Esophagus muscularis mucosa (tissue), 4 donors: Measurements from ENCODE around the gene ART4.

Experiments used
- CTCF ChIP-seq, 3 experiments: fragments of 200-600 bp in 2 of 3; fragments of 450-650 bp in 1 of 3; sonication (generic) in 2 of 3; IDR thresholded peaks; one replicate each; pipeline ENCODE4 v1.5.1; 2017 to 2019; ENCODE audit warnings: antibody characterized with exemption in 3 of 3, mild to moderate bottlenecking in 2 of 3, moderate library complexity in 1 of 3
- EP300 ChIP-seq: sonication (generic); formaldehyde crosslinking; IDR thresholded peaks from one replicate; pipeline ENCODE4 v1.6.1; 2017; ENCODE audit warnings: antibody characterized with exemption
- POLR2A ChIP-seq: fragments of 450-650 bp; IDR thresholded peaks from one replicate; pipeline ENCODE4 v1.6.1; 2017; ENCODE audit warnings: antibody characterized with exemption, moderate library complexity, mild to moderate bottlenecking, low read depth
- POLR2AphosphoS5 ChIP-seq, 2 donors: sonication (generic); formaldehyde crosslinking; IDR thresholded peaks; one replicate each; pipeline ENCODE4 v1.6.1; 2017; ENCODE audit warnings: antibody characterized with exemption in 2 of 2

GRCh38 chr12:14824012-14824634 is 19.2 kb downstream of the ART4 start:
- TF ChIP-seq CTCF (IDR thresholded peaks at IDR 0.05) (no peak), POLR2AphosphoS5 (IDR thresholded peaks at IDR 0.05) (no peak), POLR2A (no peak), EP300 (no peak)
